PC-9 (cell line): ENCODE results near the gene PIM1.

Experiments used
- EZH2 ChIP-seq: fragments of 200-600 bp; sonication (generic); IDR thresholded peaks from 2 replicates; pipeline ENCODE4 v1.8.0; 2017; ENCODE audit warnings: antibody characterized with exemption, low read depth
- TF ChIP-seq, protein P1 (sequence below): fragments of 200-600 bp; sonication (generic); conservative IDR thresholded peaks from 2 replicates; pipeline ENCODE4 v1.6.1; 2017; ENCODE audit warnings: mixed run types, antibody characterized with exemption, mild to moderate bottlenecking, moderate library complexity

DNA sequence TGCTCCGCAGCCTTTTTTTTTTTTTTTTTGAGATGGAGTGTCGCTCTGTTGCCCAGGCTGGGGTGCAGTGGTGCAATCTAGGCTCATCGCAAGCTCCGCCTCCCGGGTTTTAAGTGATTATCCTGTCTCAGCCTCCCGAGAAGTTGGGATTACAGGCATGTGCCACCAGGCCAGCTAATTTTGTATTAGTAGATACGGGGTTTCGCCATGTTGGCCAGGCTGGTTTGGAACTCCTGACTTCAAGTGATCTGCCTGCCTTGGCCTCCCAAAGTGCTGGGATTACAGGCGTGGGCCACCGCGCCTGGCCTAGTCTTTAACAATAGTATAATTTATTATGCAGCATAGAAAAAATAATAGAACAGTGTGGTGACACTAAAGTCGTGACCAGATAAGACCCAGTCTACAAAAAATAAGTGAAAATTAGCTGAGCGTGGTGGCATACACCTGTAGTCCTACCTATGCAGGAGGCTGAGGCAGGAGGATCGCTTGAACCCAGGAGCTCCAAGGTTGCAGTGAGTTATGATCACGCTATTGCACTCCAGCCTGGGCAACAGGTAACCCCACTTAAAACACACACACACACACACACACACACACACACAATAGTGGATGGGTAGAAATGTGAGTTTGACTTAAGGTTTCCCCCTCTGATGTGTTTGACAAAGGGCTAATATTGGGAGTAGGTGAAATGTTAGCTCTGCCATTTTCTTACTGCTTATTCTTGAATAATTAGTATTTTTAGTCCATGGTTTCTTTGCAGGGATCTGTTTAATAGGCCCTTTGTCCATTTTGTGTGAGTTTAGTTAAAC is 6.5 kb downstream of the PIM1 start:
- TF ChIP-seq, protein P1, sequence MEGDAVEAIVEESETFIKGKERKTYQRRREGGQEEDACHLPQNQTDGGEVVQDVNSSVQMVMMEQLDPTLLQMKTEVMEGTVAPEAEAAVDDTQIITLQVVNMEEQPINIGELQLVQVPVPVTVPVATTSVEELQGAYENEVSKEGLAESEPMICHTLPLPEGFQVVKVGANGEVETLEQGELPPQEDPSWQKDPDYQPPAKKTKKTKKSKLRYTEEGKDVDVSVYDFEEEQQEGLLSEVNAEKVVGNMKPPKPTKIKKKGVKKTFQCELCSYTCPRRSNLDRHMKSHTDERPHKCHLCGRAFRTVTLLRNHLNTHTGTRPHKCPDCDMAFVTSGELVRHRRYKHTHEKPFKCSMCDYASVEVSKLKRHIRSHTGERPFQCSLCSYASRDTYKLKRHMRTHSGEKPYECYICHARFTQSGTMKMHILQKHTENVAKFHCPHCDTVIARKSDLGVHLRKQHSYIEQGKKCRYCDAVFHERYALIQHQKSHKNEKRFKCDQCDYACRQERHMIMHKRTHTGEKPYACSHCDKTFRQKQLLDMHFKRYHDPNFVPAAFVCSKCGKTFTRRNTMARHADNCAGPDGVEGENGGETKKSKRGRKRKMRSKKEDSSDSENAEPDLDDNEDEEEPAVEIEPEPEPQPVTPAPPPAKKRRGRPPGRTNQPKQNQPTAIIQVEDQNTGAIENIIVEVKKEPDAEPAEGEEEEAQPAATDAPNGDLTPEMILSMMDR = no peak
- TF ChIP-seq EZH2 = no peak
